ENCODE measurements around the gene ZNF630.
"Not testable (repeated sequence)": the region's sequence is repeated elsewhere in the genome, so short reads cannot be mapped to it uniquely, and the experiment has no call there.

The ZNF630 gene

GRCh38 chrX:48028091-48028490 is 43.3 kb downstream of the ZNF630 start:
- DNase-seq (ENCODE audit: low spot score) = no peak

DNA sequence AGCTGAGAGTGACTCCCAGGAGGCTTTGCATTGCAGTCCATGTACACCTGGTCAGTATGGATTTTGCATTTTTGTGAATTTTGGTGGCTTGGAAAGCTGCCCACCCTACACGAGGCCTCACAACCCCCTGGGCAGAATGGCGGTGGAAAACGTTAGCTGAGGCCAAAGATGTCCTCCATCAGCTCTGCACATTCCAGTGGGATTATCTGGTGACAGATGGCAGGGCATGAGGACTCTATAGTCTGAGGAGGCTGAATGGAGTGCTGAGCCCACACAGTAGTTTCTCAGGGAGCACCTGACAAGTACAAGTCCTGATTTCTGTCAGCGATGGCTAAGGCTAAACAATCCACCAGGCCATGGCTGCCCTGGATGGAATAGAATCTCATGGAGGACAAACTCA is 43.9 kb downstream of the ZNF630 start:
- not testable (repeated sequence) for DNase-seq (ENCODE audit: low spot score)

- peak; percentile 62 for DNase-seq (ENCODE audit: low spot score)
Observed at GRCh38 chrX:48025561-48025960, 45.9 kb downstream of the ZNF630 start.

DNA sequence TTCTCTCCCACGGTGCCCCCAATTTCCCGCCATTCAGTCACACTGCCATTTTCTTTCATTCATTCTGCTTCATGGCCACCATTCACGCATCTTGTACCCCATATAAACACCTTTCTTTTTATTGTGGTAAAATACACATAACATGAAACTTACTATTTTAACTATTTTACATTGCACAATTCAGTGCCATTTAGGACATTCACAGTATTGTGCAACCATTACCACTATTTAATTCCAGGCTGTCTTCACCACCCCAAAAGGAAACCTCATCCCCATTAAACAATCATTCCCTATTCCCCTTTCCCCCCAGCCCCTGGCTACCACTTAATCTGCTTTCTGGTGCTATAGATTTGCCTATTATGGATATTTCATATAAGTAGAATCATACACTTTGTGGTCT is 48.7 kb downstream of the ZNF630 start:
- DNase-seq (ENCODE audit: low spot score) = no peak

DNA sequence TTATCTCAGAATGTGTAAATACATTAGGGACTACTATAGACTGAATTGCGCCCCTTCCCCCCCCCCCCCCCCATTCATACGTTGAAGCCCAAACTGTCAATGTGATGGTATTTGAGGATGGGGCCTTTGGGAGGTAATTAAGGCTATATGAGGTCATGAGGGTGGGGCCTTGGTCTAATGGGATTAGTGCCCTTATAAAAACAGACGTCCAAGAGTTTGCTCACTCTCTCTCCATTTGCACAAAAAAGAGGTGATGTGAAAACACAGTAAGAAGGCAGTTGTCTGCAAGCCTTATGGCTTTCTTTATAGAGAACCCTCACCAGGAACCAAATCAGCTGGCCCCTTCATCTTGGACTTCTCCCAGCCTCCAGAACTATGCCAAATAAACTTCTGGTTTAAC is 49.3 kb downstream of the ZNF630 start:
- no peak for DNase-seq (ENCODE audit: low spot score)

DNA sequence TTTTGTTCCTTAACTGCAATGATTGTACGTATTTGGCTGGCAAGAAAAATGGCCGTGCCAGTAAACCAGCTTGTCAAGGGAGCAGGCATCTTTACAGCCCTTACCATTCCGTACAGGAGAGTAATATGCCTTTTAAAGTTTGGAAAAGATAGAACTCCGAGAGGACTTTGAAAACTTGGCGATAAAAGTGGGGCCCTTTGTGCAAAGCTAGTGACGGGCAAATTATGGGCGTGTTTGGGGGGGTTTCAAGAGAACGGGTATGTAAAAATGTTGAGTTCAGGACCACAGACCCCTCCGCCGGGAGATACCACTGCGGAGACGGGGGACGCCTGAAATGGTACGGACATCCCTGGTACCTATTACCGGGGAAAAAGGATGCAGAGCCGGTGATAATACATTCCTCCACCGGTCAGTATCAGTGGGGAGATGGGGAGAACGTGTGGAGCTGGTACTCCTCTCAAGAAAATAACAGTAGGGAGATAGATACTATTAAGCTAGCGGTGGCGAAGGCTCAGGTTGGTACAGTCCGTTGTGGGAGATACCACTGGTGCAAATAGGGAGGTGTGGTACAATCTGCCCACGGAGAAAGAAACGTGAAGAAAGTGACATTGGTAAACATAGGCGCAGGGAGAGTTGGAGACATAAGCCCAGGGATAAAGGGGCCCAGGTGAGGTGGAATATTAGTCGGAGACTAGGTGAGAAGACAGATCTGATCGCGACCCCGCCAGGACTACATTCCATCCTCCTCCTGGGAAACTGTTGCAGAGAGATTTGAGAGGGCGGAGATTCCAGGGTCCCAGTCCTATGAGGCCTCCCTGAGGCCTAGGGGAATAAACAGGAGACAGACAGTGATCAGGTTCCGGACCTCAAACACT is 50.2 kb downstream of the ZNF630 start:
- peak; percentile 78 for DNase-seq (ENCODE audit: low spot score)

GRCh38 chrX:48020472-48020871 is 51.0 kb downstream of the ZNF630 start:
- peak; percentile 29 for DNase-seq (ENCODE audit: low spot score)

DNA sequence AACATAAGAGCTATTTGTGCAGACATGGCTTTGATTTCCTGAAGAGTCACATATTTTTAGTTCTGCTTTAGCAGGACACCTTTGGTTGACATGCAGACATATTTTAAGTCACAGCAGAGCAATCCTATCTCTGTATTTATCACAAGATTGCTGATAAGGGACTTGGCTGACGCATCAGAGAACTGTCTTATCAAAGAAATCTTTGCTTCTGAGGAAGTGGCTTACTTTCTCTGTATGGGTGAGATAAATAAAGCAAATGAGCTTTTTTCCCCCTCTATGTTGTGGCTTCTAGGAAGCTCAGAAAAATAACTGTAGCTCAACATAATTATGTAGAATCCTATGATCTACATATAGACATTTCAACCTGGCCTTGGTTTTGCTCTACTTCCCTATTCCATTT is 51.5 kb downstream of the ZNF630 start:
- not testable (repeated sequence) for DNase-seq (ENCODE audit: low spot score)

- DNase-seq (ENCODE audit: low spot score) = not testable (repeated sequence)
Observed at GRCh38 chrX:48016583-48017310, 54.7 kb downstream of the ZNF630 start.

- not testable (repeated sequence) for DNase-seq (ENCODE audit: low spot score)
Observed at GRCh38 chrX:48009445-48009960, 61.9 kb downstream of the ZNF630 start.

Data from CD4-positive, alpha-beta T cell treated with Interleukin-2 at 100 ng/mL for 4 hours (primary cell).